ENCODE data around the gene MYLK.
"Not testable (repeated sequence)": the region's sequence is repeated elsewhere in the genome, so short reads cannot be mapped to it uniquely, and the experiment has no call there.

DNA sequence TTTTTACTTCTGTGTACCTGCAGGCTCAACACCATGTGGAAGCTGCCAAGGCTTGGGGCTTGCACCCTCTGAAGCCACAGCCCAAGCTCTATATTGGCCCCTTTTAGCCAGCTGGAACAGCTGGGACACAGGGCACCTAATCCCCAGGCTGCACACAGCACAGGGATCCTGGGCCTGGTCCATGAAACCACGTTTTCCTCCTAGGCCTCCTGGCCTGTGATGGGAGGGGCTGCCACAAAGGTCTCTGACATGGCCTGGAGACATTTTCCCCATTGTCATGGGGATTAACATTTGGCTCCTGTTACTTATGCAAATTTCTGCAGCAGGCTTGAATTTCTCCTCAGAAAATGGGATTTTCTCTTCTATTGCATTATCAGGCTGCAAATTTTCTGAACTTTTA lies 6.9 kb upstream of the MYLK start:
- not testable (repeated sequence) for TF ChIP-seq CTCF, POLR2A, EP300 (IDR thresholded peaks at IDR 0.05)

All from tibial nerve (tissue), 4 donors.